Limb (tissue), 2 donors: Measurements from ENCODE around the gene IL18BP.

Source experiments
- DNase-seq, 2 donors: peaks; one replicate each; pipeline ENCODE4 v3.0.0-alpha.2; 2016; ENCODE audit errors: extremely low spot score in 2 of 2

IL18BP gene

DNA sequence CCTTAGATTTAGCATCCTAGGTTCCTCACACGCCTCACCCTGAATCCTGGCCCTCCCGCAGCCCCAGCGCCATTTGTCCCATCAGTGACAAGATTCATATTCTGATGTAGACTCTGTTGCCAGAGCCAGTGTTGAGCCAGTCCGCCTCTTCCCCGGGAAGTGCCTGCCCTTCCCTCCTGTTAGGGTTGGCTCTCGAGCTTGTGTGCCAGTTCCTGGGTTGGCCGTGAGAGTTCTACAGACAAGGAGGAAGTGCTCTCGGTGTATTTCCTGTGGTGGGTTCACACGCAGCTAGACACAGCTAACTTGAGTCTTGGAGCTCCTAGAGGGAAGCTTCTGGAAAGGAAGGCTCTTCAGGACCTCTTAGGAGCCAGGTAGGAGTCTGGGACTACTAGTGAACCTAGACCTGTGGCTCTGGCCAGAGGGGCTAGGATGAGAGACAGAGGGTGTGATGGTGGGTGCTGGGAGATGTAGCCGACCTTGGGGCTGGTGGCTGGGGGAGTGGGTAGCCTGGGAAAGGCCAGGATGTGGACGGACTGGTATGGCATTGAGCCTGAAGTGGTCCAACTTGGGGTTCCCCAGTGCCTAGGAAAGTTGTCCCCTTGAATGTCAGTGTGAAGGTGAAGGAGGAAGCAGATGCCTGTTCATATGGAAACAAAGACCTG, at the start of gene IL18BP:
IL18BP (plus strand) TSS at position 261 of the 662 bp plus-strand sequence. CDS start 1,076 bp downstream, outside the sequence.
- no peak for DNase-seq

DNA sequence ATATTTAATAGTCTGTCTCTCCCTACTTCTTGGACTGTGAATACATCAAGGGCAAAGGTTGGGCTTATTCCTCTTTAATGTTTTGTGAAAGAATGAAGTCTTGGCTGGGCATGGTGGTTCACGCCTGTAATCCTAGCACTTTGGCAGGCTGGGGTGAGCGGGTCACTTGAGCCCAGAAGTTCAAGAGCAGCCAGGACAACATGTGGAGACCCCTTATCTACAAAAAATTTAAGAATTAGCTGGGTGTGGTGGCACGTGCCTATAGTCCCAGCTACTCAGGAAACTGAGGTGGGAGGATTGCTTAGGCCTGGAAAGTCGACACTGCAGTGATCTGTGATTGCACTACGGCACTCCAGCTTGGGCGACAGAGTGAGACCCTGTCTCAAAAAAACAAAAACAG, 49.7 kb upstream of the IL18BP start:
- no peak for DNase-seq

DNA sequence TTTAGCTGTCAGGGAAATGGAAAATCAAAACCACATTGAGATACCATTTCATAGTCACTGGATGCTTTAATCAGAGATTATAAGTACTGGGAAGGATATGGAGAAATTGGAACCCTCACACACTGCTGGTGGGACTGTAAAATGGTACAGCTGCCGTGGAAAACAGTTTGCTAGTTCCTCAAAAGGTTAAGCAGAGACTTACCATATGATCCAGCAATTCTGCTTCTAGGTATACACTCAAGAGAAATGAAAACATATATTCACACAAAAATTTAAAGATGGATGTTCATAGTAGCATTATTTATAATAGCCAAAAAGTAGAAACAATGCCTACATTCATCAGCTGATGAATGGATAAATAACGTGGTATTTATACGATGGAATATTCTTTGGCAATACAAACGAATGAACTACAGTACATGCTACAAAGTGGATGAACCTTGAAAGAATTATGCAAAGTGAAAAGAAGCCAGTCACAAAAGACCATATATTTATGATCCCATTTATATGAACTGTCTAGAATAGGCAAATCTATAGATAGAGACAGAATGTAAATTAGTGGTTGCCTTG, 46.9 kb upstream of the IL18BP start:
- no peak for DNase-seq

- no peak for DNase-seq
Observed at GRCh38 chr11:71955898-71956456, 42.7 kb upstream of the IL18BP start.

DNA sequence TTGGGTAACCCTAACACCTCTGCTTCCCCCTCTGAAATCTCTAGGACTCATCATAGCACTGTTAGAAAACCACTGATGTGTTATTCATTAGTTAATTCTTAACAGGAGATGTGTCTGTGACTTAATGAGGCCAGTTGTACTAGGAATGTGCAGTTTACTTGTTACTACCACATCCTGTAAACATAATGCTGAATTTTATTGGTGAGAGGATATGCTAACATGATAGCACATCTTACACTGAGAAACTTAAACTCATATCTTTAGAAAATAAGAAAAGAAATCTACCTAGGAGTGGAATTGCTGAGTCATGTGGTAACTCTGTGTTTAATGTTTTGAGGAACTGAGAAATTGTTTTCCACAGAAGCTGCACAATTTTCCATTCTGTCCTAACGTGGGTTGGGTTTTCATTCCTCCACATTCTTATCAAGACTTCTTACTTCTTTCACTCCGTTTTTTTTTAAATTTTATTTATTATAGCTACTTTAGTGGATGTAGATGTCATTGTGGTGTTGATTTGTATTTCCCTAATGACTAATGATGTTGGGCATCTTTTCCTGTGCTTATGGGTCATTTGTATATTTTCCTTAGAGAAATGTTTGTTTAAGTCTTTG, 36.2 kb upstream of the IL18BP start:
- DNase-seq: no peak

DNA sequence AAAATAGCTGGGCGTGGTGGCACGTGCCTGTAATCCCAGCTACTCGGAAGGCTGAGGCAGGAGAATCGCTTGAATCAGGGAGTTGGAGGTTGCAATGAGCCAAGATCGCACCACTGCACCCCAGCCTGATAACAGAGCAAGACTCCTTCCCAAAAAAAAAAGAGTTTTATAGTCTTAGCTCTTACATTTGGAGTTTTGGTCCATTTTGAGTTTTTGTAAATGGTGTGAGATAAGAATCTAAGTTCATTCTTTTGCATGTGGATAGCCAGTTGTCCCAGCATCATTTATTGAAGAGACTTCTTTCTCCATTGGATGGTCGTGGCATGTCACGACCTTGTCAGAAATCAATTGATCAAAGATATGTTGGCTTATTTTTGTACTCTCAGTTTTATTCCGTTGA, 35.2 kb upstream of the IL18BP start:
- no peak for DNase-seq

- no peak for DNase-seq
Observed at GRCh38 chr11:71964641-71965040, 34.1 kb upstream of the IL18BP start.

DNA sequence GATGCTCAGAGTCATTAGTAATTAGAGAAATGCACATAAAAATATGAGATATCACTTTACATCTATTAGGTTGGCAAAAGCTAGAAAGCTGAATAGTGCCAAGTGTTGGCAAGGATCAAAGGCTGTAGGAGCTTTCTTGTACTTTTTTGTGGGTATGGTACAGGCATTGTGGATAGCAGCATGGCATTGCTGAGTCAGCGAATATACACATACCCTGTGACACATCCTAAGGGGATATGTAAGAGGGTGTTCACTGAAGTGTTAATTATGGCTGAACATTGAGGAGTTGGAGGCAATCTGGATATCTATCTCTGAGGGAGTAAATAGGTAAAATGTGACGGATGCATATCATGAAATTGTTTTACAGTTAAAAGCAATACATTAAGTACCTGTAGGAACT, 27.0 kb upstream of the IL18BP start:
- DNase-seq: no peak

DNA sequence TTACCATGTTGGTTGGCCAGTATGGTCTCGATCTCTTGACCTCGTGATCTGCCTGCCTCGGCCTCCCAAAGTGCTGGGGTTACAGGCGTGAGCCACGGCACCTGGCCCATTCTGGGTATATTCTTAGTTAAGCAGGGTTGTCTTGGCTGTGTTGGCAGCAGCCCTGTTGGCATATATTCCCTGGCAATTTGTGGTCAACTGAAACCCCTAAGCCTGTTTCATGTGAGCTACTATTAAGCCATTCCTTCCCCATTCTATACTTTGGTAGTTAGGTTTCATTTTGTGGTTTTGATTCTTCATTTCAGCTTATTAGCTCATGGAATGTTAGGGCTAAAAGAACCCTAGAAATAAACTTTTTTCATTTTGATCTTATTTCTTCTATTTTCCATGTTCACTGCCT, 22.2 kb upstream of the IL18BP start:
- DNase-seq: no peak

- no peak for DNase-seq
Observed at GRCh38 chr11:71977090-71977489, 21.6 kb upstream of the IL18BP start.

- DNase-seq: peak; percentile 27 to 53
Observed at GRCh38 chr11:71977743-71978418, 20.8 kb upstream of the IL18BP start.

GRCh38 chr11:71979094-71979493, 19.6 kb upstream of the IL18BP start:
- no peak for DNase-seq

GRCh38 chr11:71979602-71980001, 19.1 kb upstream of the IL18BP start:
- DNase-seq: no peak

DNA sequence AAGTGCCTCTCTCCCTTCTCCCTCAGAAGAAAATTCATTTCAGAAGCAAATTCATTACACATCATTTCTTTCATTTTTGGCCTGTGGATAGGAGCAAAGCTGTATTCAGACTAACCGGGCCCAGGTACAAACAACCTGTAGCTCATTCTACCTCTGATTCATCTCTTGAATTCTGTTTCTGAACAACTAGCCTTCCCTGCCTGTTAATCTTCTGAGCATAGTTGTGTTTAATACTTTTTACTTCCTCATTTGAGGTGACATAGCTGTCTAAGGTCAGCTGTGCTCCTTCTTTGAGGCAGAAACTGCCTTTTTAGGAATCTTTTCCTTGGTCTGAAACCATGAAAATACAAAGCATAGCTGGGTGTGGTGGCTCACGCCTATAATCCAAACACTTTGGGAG, 12.6 kb upstream of the IL18BP start:
- DNase-seq: no peak

DNA sequence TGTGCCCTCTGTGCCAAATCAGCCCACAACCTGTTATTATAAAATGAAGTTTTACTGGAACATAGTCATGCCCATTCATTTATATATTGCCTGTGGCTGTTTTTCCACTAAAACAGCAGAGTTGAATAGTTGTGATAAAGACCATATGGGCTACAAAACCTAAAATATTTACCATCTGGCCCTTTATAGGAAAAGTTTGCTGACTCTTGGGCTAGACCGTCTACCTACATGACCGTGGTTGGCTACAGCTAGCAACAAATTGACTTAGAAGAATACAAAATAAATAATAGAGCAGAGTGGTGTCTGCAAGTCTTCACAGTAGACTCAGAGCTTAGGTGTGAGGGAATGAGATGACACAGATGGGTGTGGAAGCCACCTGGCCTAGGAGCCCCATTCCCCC, 11.2 kb upstream of the IL18BP start:
- no peak for DNase-seq

GRCh38 chr11:71988050-71988449, 10.7 kb upstream of the IL18BP start:
- DNase-seq: peak in 1 of 2 donors; percentile 19

DNA sequence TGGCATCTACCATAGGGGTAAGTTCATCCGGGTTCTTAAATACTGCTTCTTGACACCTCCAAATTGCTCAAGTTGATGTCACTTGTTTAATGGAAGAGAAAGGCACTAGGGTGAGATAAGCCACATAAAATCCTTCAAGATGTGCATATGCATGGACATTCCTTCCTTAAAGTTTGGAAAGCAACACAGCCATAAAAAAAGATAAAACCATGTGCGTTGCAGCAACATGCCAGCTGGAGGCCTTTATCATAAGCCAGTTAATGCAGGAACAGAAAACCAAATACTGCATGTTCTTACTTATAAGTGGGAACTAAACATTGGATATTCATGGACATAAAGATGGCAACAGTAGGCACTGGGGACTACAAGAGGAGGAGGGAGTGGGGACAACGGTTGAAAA, 8.0 kb upstream of the IL18BP start:
- no peak for DNase-seq

DNA sequence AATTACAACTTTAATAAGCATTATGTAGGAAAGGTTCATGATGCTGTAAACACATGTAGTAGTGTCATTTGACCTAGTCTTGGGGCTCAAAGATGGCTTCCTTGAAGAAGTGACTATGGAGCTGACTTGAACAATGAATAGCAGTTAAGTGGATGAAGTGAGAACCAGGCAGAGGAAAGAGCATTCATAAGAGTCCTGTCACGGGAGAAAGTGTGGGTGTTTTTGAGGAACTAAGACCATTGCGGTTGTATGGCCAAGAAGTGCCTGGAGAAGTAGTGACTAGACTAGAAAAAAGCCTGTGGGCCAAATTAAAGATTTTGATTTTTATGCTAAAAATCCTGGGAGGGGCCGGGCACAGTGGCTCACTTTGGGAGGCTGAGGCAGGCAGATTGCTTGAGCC, 7.2 kb upstream of the IL18BP start:
- DNase-seq: no peak

GRCh38 chr11:71992136-71992730, 6.5 kb upstream of the IL18BP start:
- DNase-seq: no peak

DNA sequence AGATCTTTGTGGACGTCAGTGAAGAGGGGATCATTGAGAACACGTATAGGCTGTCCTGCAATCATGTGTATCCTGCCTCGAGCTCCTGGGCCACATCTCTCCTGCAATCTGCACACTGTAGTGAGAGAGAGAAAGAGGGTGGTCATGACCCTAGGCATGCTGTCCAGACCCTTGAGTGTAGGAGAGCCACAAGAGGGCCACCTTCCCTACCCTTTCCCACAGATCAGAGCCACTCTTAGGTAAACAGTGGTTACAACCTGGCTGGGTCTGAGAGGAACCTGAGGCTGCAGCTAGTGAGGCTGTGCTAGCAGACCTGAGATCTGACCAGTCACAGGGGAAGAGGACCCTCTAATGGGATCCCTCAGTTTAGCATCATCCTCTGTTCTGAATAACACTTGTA, 3.9 kb upstream of the IL18BP start:
- DNase-seq: no peak

DNA sequence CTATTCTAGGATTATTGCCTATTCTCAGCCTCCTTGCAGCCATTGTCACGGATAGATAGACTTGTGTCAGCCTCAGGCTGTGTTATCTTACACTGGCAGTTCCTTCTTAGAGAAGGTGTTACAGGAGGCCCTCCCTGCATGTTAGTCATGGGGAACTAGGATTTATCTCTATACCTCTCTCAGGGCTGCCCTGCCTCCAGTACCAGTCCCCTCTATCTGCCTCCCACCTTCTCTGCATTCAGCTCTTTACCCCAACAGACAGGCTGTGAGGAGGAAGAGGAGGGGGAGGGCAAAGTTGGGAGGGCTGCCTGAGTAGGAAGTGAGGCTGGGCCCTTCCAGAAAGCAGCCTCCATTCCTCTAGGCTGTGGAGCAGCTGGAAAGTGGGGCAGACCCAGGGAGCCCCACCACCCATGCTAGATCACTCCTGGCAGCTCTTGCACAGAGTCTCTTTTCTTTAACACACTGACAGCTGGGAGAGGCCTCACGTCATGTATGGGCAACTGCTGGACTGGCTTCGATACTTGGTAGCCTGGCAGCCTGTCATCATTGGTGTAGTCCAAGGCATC, 2.9 kb upstream of the IL18BP start:
- no peak for DNase-seq

GRCh38 chr11:71996517-71996916, 2.2 kb upstream of the IL18BP start:
- DNase-seq: no peak
